Renal cortical epithelial cell (primary cell): ENCODE results near the gene MARCHF9. TPM values are rescaled to one million over a fixed set of nuclear protein-coding genes. Genes with fewer than 3 reads are reported as not detected.
"Not testable (repeated sequence)": the region's sequence is repeated elsewhere in the genome, so short reads cannot be mapped to it uniquely, and the experiment has no call there.

Source experiments
- DNase-seq: peaks from one replicate; pipeline ENCODE4 v3.0.0-alpha.2; 2011; ENCODE audit warnings: low read depth
- total RNA-seq: library from RNA; depleted of rRNA; stranded (reverse); fragments of >200 nt; gene quantifications from 2 replicates; pipeline ENCODE4 v1.2.3, GENCODE V29; 2014

Gene MARCHF9
- total RNA-seq, 1 donor from 2014 or later = 8.5 TPM

- no peak for DNase-seq
These were observed 14.7 kb downstream of the MARCHF9 start for GRCh38 chr12:57769594-57769993.

GRCh38 chr12:57770734-57771133, 15.8 kb downstream of the MARCHF9 start:
- DNase-seq = no peak

- DNase-seq = peak; percentile 78
These were observed 16.5 kb downstream of the MARCHF9 start for GRCh38 chr12:57771236-57771872.

GRCh38 chr12:57771873-57772428, 17.0 kb downstream of the MARCHF9 start, which contains the start of gene METTL1:
METTL1 (minus strand) TSS chr12:57772105; CDS start chr12:57772083, 22 bp downstream.
- DNase-seq = peak; percentile 90

GRCh38 chr12:57772429-57773322, 17.8 kb downstream of the MARCHF9 start, which contains the start of gene EEF1AKMT3:
EEF1AKMT3 (plus strand) TSS chr12:57772614; CDS start chr12:57772725, 111 bp downstream.
- DNase-seq = no peak

GRCh38 chr12:57774634-57775033, 19.7 kb downstream of the MARCHF9 start:
- DNase-seq = not testable (repeated sequence)

GRCh38 chr12:57775044-57775443, 20.1 kb downstream of the MARCHF9 start:
- no peak for DNase-seq

- DNase-seq = no peak
These were observed 20.8 kb downstream of the MARCHF9 start for GRCh38 chr12:57775563-57776246.

- no peak for DNase-seq
These were observed 21.3 kb downstream of the MARCHF9 start for GRCh38 chr12:57776247-57776587.

GRCh38 chr12:57777367-57777766, 22.5 kb downstream of the MARCHF9 start:
- no peak for DNase-seq

GRCh38 chr12:57777911-57778310, 23.0 kb downstream of the MARCHF9 start:
- no peak for DNase-seq

GRCh38 chr12:57779736-57780135, 24.8 kb downstream of the MARCHF9 start:
- DNase-seq = peak; percentile 94

- DNase-seq = no peak
These were observed 25.5 kb downstream of the MARCHF9 start for GRCh38 chr12:57780284-57780897.

GRCh38 chr12:57781244-57781643, 26.3 kb downstream of the MARCHF9 start:
- no peak for DNase-seq

- DNase-seq = no peak
These were observed 26.9 kb downstream of the MARCHF9 start for GRCh38 chr12:57781801-57782200.

- DNase-seq = no peak
These were observed 27.3 kb downstream of the MARCHF9 start for GRCh38 chr12:57782243-57782607.

- DNase-seq = peak; percentile 81
These were observed 27.9 kb downstream of the MARCHF9 start, which contains the start of gene TSFM for GRCh38 chr12:57782608-57783465. TSFM (plus strand) TSS chr12:57782787; CDS start chr12:57782802, 15 bp downstream.

GRCh38 chr12:57783466-57783801, 28.5 kb downstream of the MARCHF9 start:
- DNase-seq = no peak

- DNase-seq = no peak
These were observed 29.0 kb downstream of the MARCHF9 start for GRCh38 chr12:57783861-57784260.

- DNase-seq = no peak
These were observed 39.0 kb downstream of the MARCHF9 start for GRCh38 chr12:57793920-57794319.

- DNase-seq = no peak
These were observed 40.5 kb downstream of the MARCHF9 start for GRCh38 chr12:57795354-57795753.
